T-helper 2 cell treated with Interferon-gamma antibody and Interleukin-4, amounts not matched to agents 5 μg/mL and 100 μg/mL, for 36 hours (primary cell): ENCODE measurements around the gene C9.
"Not testable (repeated sequence)": the region's sequence is repeated elsewhere in the genome, so short reads cannot be mapped to it uniquely, and the experiment has no call there.

Experiments used
- DNase-seq: peaks from one replicate; pipeline ENCODE4 v3.0.0; 2021; ENCODE audit warnings: low spot score
- H3K27ac Mint-ChIP-seq: one replicate; pipeline ENCODE4 v1.8.0; 2021; ENCODE audit warnings: mild to moderate bottlenecking, mixed read lengths
- H3K27me3 Mint-ChIP-seq: one replicate; pipeline ENCODE4 v1.8.0; 2021; ENCODE audit warnings: low read depth, mixed read lengths
- H3K36me3 Mint-ChIP-seq: one replicate; pipeline ENCODE4 v1.8.0; 2021; ENCODE audit warnings: low read depth, mixed read lengths
- H3K4me1 Mint-ChIP-seq: one replicate; pipeline ENCODE4 v1.8.0; 2021; ENCODE audit warnings: low read depth, mixed read lengths
- H3K4me3 Mint-ChIP-seq: one replicate; pipeline ENCODE4 v1.8.0; 2022; ENCODE audit warnings: mild to moderate bottlenecking, moderate library complexity, mixed read lengths
- H3K9me3 Mint-ChIP-seq: one replicate; pipeline ENCODE4 v1.8.0; 2021; ENCODE audit warnings: mixed read lengths

The C9 gene

GRCh38 chr5:39282561-39282960 lies 81.7 kb downstream of the C9 start:
- Mint-ChIP-seq H3K4me1 (peaks cover 11% of the 10 kb centered on the region), H3K36me3 (peaks cover 17% of the 10 kb centered on the region), H3K27ac (no peak overlapping the region), H3K9me3 (peaks cover 22% of the 10 kb centered on the region), H3K27me3 (peaks cover 23% of the 10 kb centered on the region), H3K4me3 (no peak overlapping the region)
- no peak for DNase-seq

GRCh38 chr5:39275865-39276264 lies 88.4 kb downstream of the C9 start:
- H3K27ac Mint-ChIP-seq = peak overlapping the region; percentile 81
- not testable (repeated sequence) for H3K27me3 Mint-ChIP-seq, DNase-seq
- H3K36me3 Mint-ChIP-seq = peaks cover 23% of the 10 kb centered on the region
- peaks cover 33% of the 10 kb centered on the region for H3K4me1 Mint-ChIP-seq
- H3K4me3 Mint-ChIP-seq = peak overlapping the region; percentile 54
- peaks cover 19% of the 10 kb centered on the region for H3K9me3 Mint-ChIP-seq

GRCh38 chr5:39274398-39275085 lies 89.8 kb downstream of the C9 start:
- no peak for DNase-seq
- H3K9me3 Mint-ChIP-seq = peaks cover 8% of the 10 kb centered on the region
- H3K4me1 Mint-ChIP-seq = peaks cover 39% of the 10 kb centered on the region
- peak overlapping the region; percentile 84 for H3K4me3 Mint-ChIP-seq
- H3K27ac Mint-ChIP-seq = peak overlapping the region; percentile 92
- H3K36me3 Mint-ChIP-seq = peaks cover 18% of the 10 kb centered on the region
- no peaks in the 10 kb centered on the region for H3K27me3 Mint-ChIP-seq

- peaks cover 12% of the 10 kb centered on the region for H3K36me3 Mint-ChIP-seq
- H3K27ac Mint-ChIP-seq = peak overlapping the region; percentile 78
- H3K9me3 Mint-ChIP-seq = no peaks in the 10 kb centered on the region
- peak overlapping the region; percentile 50 for H3K4me3 Mint-ChIP-seq
- DNase-seq = no peak
- H3K4me1 Mint-ChIP-seq = peaks cover 39% of the 10 kb centered on the region
- no peaks in the 10 kb centered on the region for H3K27me3 Mint-ChIP-seq
These were observed 90.9 kb downstream of the C9 start for GRCh38 chr5:39273314-39273954.

- not testable (repeated sequence) for H3K4me3 Mint-ChIP-seq
- peaks cover 39% of the 10 kb centered on the region for H3K4me1 Mint-ChIP-seq
- peaks cover 12% of the 10 kb centered on the region for H3K36me3 Mint-ChIP-seq
These were observed 91.4 kb downstream of the C9 start for GRCh38 chr5:39272869-39273231.

GRCh38 chr5:39270225-39270848 lies 94.0 kb downstream of the C9 start:
- Mint-ChIP-seq H3K4me1 (peaks cover 49% of the 10 kb centered on the region), H3K4me3 (no peak overlapping the region)

More at GRCh38 chr5:39272869-39273231, 91.4 kb downstream of the C9 start:
- peak overlapping the region; percentile 78 for H3K27ac Mint-ChIP-seq
- DNase-seq, H3K27me3 Mint-ChIP-seq, H3K9me3 Mint-ChIP-seq: not testable (repeated sequence)

GRCh38 chr5:39267186-39267585 lies 97.1 kb downstream of the C9 start:
- Mint-ChIP-seq H3K4me1 (peaks cover 35% of the 10 kb centered on the region), H3K27ac (no peak overlapping the region), H3K27me3 (no peaks in the 10 kb centered on the region), H3K4me3 (no peak overlapping the region), H3K36me3 (peaks cover 2% of the 10 kb centered on the region), H3K9me3 (no peaks in the 10 kb centered on the region)
- DNase-seq = no peak

More at GRCh38 chr5:39270225-39270848, 94.0 kb downstream of the C9 start:
- H3K9me3 Mint-ChIP-seq = no peaks in the 10 kb centered on the region
- peaks cover 2% of the 10 kb centered on the region for H3K36me3 Mint-ChIP-seq
- no peaks in the 10 kb centered on the region for H3K27me3 Mint-ChIP-seq
- no peak for DNase-seq
- H3K27ac Mint-ChIP-seq = no peak overlapping the region

GRCh38 chr5:39266442-39266841 lies 97.9 kb downstream of the C9 start:
- Mint-ChIP-seq H3K4me3 (no peak overlapping the region), H3K27me3 (no peaks in the 10 kb centered on the region), H3K4me1 (peaks cover 29% of the 10 kb centered on the region), H3K27ac (no peak overlapping the region), H3K36me3 (peaks cover 2% of the 10 kb centered on the region), H3K9me3 (no peaks in the 10 kb centered on the region)
- no peak for DNase-seq

GRCh38 chr5:39264528-39264927 lies 99.8 kb downstream of the C9 start:
- H3K4me3 Mint-ChIP-seq = peak overlapping the region; percentile 57
- H3K4me1 Mint-ChIP-seq = peaks cover 20% of the 10 kb centered on the region
- no peaks in the 10 kb centered on the region for H3K9me3 Mint-ChIP-seq

GRCh38 chr5:39262981-39263380 lies 101.3 kb downstream of the C9 start:
- no peak for DNase-seq
- no peaks in the 10 kb centered on the region for H3K9me3 Mint-ChIP-seq
- no peak overlapping the region for H3K27ac Mint-ChIP-seq

More at GRCh38 chr5:39264528-39264927, 99.8 kb downstream of the C9 start:
- H3K27ac Mint-ChIP-seq = peak overlapping the region; percentile 80
- peak; percentile 28 for DNase-seq
- no peaks in the 10 kb centered on the region for H3K27me3 Mint-ChIP-seq
- peaks cover 2% of the 10 kb centered on the region for H3K36me3 Mint-ChIP-seq

GRCh38 chr5:39260095-39260494 lies 104.2 kb downstream of the C9 start:
- no peak for DNase-seq
- Mint-ChIP-seq H3K36me3 (peaks cover 2% of the 10 kb centered on the region), H3K9me3 (no peaks in the 10 kb centered on the region), H3K4me1 (peaks cover 18% of the 10 kb centered on the region), H3K27me3 (no peaks in the 10 kb centered on the region), H3K27ac (no peak overlapping the region), H3K4me3 (no peak overlapping the region)

More at GRCh38 chr5:39262981-39263380, 101.3 kb downstream of the C9 start:
- Mint-ChIP-seq H3K4me3 (no peak overlapping the region), H3K4me1 (peaks cover 20% of the 10 kb centered on the region), H3K27me3 (no peaks in the 10 kb centered on the region), H3K36me3 (peaks cover 2% of the 10 kb centered on the region)

GRCh38 chr5:39257554-39257953 lies 106.7 kb downstream of the C9 start:
- peaks cover 12% of the 10 kb centered on the region for H3K4me1 Mint-ChIP-seq
- H3K27ac Mint-ChIP-seq = no peak overlapping the region
- H3K36me3 Mint-ChIP-seq = no peaks in the 10 kb centered on the region
- no peak for DNase-seq
- peaks cover 3% of the 10 kb centered on the region for H3K27me3 Mint-ChIP-seq
- H3K4me3 Mint-ChIP-seq = no peak overlapping the region
- H3K9me3 Mint-ChIP-seq = no peaks in the 10 kb centered on the region

- H3K4me3 Mint-ChIP-seq = peak overlapping the region; percentile 66
- no peak overlapping the region for H3K27ac Mint-ChIP-seq
- H3K9me3 Mint-ChIP-seq = no peaks in the 10 kb centered on the region
- peaks cover 12% of the 10 kb centered on the region for H3K4me1 Mint-ChIP-seq
- H3K27me3 Mint-ChIP-seq = peaks cover 3% of the 10 kb centered on the region
- DNase-seq = peak; percentile 20
- H3K36me3 Mint-ChIP-seq = no peaks in the 10 kb centered on the region
These were observed 107.6 kb downstream of the C9 start for GRCh38 chr5:39256477-39257235.

GRCh38 chr5:39255406-39255805 lies 108.9 kb downstream of the C9 start:
- Mint-ChIP-seq H3K4me1 (peaks cover 12% of the 10 kb centered on the region), H3K27me3 (peaks cover 3% of the 10 kb centered on the region), H3K4me3 (no peak overlapping the region), H3K27ac (no peak overlapping the region), H3K9me3 (no peaks in the 10 kb centered on the region), H3K36me3 (no peaks in the 10 kb centered on the region)
- no peak for DNase-seq
